IMR-90 (cell line): Measurements from ENCODE around the gene ZNF384.

Experiments used
- CEBPB ChIP-seq: IDR thresholded peaks from 2 replicates; pipeline ENCODE4 v1.6.1; 2012; ENCODE audit warnings: low read depth, low read length, improper control_type of control experiment
- CTCF ChIP-seq: conservative IDR thresholded peaks from 2 replicates; pipeline ENCODE4 v1.5.1; 2012; ENCODE audit warnings: mild to moderate bottlenecking, low read depth, low read length, improper control_type of control experiment
- POLR2A ChIP-seq: IDR thresholded peaks from 2 replicates; pipeline ENCODE4 v1.6.1; 2012; ENCODE audit warnings: mild to moderate bottlenecking, low read depth, low read length
- RAD21 ChIP-seq: IDR thresholded peaks from 2 replicates; pipeline ENCODE4 v1.6.1; 2012; ENCODE audit warnings: low read length, improper control_type of control experiment
- RFX5 ChIP-seq: IDR thresholded peaks from 2 replicates; pipeline ENCODE4 v1.8.0; 2012; ENCODE audit warnings: low read depth, mild to moderate bottlenecking, low read length, moderate library complexity
- SMC3 ChIP-seq: fragments of 150-350 bp; IDR thresholded peaks from 2 replicates; pipeline ENCODE4 v1.6.1; 2016; ENCODE audit warnings: low read depth, mild to moderate bottlenecking, antibody characterized with exemption, low read length, moderate library complexity
- TF ChIP-seq, protein P1 (sequence below): fragments of 150-350 bp; IDR thresholded peaks from 2 replicates; pipeline ENCODE4 v1.6.1; 2017; ENCODE audit warnings: mild to moderate bottlenecking, antibody characterized with exemption, low read length, low read depth

- no peak for TF ChIP-seq POLR2A
- no peak for TF ChIP-seq CTCF
- no peak for TF ChIP-seq CEBPB
- TF ChIP-seq RFX5, result no peak
- no peak for TF ChIP-seq SMC3
- no peak for TF ChIP-seq RAD21
- TF ChIP-seq, protein P1, sequence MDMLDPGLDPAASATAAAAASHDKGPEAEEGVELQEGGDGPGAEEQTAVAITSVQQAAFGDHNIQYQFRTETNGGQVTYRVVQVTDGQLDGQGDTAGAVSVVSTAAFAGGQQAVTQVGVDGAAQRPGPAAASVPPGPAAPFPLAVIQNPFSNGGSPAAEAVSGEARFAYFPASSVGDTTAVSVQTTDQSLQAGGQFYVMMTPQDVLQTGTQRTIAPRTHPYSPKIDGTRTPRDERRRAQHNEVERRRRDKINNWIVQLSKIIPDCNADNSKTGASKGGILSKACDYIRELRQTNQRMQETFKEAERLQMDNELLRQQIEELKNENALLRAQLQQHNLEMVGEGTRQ, result no peak
Observed at GRCh38 chr12:6698352-6699046, 9.3 kb upstream of the ZNF384 start.
